Neuron (in vitro differentiated cells): ENCODE measurements around the gene LMNTD2.

Experiments
- H2AFZ ChIP-seq: one replicate; pipeline ENCODE4 v1.6.1; 2013; ENCODE audit warnings: low read depth, mild to moderate bottlenecking, inconsistent platforms, low read length, moderate library complexity
- H3K27me3 ChIP-seq: one replicate; pipeline ENCODE4 v1.6.1; 2013; ENCODE audit warnings: low read length; ENCODE audit not compliant: insufficient read depth
- H3K36me3 ChIP-seq: one replicate; pipeline ENCODE4 v1.6.1; 2013; ENCODE audit warnings: low read length; ENCODE audit not compliant: insufficient read depth
- H3K4me1 ChIP-seq: one replicate; pipeline ENCODE4 v1.6.1; 2013; ENCODE audit warnings: low read length; ENCODE audit not compliant: insufficient read depth
- H3K4me3 ChIP-seq: 2 replicates; pipeline ENCODE4 v1.5.1; 2013; ENCODE audit warnings: mild to moderate bottlenecking, low read length, moderate library complexity
- H3K9me3 ChIP-seq: one replicate; pipeline ENCODE4 v1.6.1; 2013; ENCODE audit warnings: low read length

LMNTD2 gene

GRCh38 chr11:568306-569157 is 8.0 kb upstream of the LMNTD2 start:
- H3K36me3 ChIP-seq: no peaks in the 10 kb centered on the region
- peaks cover 13% of the 10 kb centered on the region for H3K4me1 ChIP-seq
- H3K27me3 ChIP-seq: peaks cover 4% of the 10 kb centered on the region
- no peaks in the 10 kb centered on the region for H3K9me3 ChIP-seq
- H2AFZ ChIP-seq: peak overlapping the region; percentile 72
- peak overlapping the region; percentile 58 for H3K4me3 ChIP-seq

GRCh38 chr11:567629-568292 is 7.2 kb upstream of the LMNTD2 start:
- Histone ChIP-seq H3K4me1 (peaks cover 13% of the 10 kb centered on the region), H3K27me3 (no peaks in the 10 kb centered on the region), H3K9me3 (no peaks in the 10 kb centered on the region), H3K4me3 (peak overlapping the region; percentile 58), H3K36me3 (no peaks in the 10 kb centered on the region), H2AFZ (peak overlapping the region; percentile 72)

DNA sequence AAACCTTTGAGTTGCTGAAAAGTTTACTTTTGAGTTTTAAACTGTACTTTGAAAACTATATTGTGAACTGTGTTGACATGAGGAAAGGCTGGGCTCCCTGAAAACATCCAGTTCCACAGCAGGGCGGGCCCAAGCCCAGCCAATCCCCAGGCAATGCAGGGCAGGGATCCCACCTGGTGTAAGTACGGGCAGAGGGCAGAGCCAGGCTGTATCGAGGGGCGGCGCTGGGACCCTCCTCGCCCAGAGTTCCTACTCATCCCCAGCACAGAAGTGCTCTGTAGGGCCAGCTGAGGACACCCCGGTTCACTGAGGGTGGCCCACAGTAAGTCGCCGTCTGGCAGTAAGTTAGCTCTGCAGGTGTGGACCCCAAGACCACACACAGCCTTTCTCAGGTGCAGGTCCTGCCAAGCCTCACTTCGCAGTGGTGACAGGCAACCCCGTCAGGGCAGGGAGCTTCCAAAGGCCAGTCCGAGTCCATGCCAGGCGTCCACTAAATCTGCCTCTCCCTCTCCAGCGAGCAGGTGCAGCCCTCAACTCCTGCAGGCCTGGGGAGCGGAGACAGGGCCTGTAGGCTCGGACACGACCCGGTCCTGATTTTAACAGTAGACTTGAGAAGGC is 6.6 kb upstream of the LMNTD2 start:
- H3K9me3 ChIP-seq: no peaks in the 10 kb centered on the region

DNA sequence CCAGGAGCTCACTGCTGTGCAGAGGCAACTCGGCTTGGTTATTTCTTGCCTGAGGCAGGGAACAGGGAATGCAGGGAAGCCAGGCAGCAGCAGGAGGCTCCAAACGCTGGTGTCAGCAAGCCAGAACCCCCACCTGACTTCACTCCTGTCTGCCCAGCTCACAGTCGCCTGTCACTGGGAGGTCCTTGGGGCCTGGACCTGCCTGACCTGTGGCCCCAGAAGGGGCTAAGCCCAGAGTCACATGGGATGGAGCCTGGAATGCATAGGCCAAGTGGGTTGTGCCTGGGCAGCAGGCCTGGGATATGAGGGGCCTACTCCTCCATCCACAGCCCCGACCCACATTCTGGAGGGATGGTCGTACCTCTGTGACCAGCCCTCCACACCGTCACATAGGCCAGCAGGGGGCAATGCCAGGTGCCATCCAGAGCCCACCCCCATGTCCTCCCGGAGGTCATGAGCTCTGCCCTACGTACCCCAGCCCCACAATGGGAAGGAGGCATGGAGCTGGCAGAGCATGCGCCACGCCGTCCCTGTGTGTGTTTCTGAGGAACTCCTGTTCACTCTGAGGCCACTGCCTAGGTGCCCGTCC is 5.5 kb upstream of the LMNTD2 start:
- peaks cover 20% of the 10 kb centered on the region for H3K4me1 ChIP-seq
- no peak overlapping the region for H2AFZ ChIP-seq
- no peaks in the 10 kb centered on the region for H3K9me3 ChIP-seq
- H3K36me3 ChIP-seq: no peaks in the 10 kb centered on the region
- no peaks in the 10 kb centered on the region for H3K27me3 ChIP-seq
- H3K4me3 ChIP-seq: no peak overlapping the region

More for the DNA sequence above, 6.6 kb upstream of the LMNTD2 start:
- Histone ChIP-seq H3K4me3 (no peak overlapping the region), H3K27me3 (no peaks in the 10 kb centered on the region), H2AFZ (no peak overlapping the region), H3K36me3 (no peaks in the 10 kb centered on the region), H3K4me1 (peaks cover 13% of the 10 kb centered on the region)

DNA sequence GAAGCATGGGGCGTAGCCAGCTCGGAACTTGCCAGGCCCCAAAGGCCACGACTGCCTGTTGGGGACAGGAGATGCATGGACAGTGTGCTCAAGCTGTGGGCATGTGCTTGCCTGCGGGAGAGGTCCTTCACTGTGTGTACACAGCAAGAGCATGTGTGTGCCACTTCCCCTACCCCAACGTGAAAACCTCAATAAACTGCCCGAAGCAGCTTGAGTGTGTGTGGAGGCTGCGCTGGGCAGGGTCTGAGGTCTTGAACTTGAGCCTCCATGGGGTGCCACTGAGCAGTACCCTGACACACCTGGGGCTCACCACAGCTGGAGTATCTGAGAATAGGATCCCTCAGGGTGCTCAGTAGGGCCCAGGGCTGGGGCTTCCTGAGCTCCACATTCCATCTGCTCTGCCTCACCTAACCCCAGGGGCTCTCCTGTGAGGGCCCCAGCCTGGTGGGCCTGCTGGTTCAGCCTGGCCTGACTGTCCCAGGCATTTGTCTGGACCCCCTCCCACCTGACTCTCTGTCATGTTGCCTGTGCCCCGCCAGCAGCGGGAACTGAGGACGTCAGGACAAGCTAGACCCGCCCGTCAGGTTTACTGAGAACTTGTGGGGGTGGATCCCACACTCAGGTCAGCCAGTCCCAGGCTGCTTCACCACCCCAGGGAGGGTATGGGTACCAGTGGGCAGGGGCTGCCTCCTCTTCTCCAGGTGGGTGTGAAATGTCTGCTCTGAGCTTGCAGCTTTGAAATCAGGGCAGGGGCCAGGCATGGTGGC is 3.5 kb upstream of the LMNTD2 start:
- Histone ChIP-seq H2AFZ (no peak overlapping the region), H3K27me3 (peaks cover 3% of the 10 kb centered on the region), H3K4me1 (peaks cover 25% of the 10 kb centered on the region), H3K4me3 (no peak overlapping the region), H3K9me3 (no peaks in the 10 kb centered on the region), H3K36me3 (no peaks in the 10 kb centered on the region)

DNA sequence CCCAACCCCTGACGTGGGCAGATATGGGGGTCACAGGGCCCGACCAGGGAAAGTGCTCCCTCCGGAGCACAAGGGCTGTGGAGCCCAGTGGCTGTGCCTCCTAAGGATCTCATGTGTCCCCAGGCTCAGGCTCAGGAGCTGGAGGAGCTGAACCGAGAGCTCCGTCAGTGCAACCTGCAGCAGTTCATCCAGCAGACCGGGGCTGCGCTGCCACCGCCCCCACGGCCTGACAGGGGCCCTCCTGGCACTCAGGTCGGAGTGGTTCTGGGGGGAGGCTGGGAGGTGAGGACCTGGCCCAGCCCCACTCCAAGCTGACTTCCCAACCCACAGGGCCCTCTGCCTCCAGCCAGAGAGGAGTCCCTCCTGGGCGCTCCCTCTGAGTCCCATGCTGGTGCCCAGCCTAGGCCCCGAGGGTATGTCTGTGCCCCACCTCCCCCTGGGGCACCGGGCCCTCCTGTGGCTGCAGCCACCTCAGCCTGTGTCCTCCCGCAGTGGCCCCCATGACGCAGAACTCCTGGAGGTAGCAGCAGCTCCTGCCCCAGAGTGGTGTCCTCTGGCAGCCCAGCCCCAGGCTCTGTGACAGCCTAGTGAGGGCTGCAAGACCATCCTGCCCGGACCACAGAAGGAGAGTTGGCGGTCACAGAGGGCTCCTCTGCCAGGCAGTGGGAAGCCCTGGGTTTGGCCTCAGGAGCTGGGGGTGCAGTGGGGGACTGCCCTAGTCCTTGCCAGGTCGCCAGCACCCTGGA is 2.7 kb upstream of the LMNTD2 start:
- H3K9me3 ChIP-seq: peaks cover 1% of the 10 kb centered on the region
- no peaks in the 10 kb centered on the region for H3K36me3 ChIP-seq
- H3K4me3 ChIP-seq: no peak overlapping the region
- H3K27me3 ChIP-seq: peaks cover 10% of the 10 kb centered on the region
- no peak overlapping the region for H2AFZ ChIP-seq
- H3K4me1 ChIP-seq: peaks cover 23% of the 10 kb centered on the region

DNA sequence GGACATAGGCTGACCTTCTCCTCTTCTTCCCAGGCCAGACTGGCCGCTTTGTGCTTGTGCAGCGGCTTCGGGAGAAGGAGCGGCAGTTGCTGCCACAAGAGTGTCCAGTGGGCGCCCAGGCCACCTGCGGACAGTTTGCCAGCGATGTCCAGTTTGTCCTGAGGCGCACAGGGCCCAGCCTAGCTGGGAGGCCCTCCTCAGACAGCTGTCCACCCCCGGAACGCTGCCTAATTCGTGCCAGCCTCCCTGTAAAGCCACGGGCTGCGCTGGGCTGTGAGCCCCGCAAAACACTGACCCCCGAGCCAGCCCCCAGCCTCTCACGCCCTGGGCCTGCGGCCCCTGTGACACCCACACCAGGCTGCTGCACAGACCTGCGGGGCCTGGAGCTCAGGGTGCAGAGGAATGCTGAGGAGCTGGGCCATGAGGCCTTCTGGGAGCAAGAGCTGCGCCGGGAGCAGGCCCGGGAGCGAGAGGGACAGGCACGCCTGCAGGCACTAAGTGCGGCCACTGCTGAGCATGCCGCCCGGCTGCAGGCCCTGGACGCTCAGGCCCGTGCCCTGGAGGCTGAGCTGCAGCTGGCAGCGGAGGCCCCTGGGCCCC is 1.6 kb upstream of the LMNTD2 start:
- H3K4me1 ChIP-seq: peaks cover 15% of the 10 kb centered on the region
- H3K36me3 ChIP-seq: no peaks in the 10 kb centered on the region
- peaks cover 4% of the 10 kb centered on the region for H3K9me3 ChIP-seq
- peak overlapping the region; percentile 58 for H3K4me3 ChIP-seq
- peaks cover 21% of the 10 kb centered on the region for H3K27me3 ChIP-seq
- no peak overlapping the region for H2AFZ ChIP-seq

GRCh38 chr11:561148-562003 is 838 bp upstream of the LMNTD2 start:
- peaks cover 4% of the 10 kb centered on the region for H3K9me3 ChIP-seq
- H3K4me1 ChIP-seq: peaks cover 15% of the 10 kb centered on the region
- no peaks in the 10 kb centered on the region for H3K36me3 ChIP-seq
- H2AFZ ChIP-seq: peak overlapping the region; percentile 46
- peaks cover 29% of the 10 kb centered on the region for H3K27me3 ChIP-seq
- H3K4me3 ChIP-seq: peak overlapping the region; percentile 58

DNA sequence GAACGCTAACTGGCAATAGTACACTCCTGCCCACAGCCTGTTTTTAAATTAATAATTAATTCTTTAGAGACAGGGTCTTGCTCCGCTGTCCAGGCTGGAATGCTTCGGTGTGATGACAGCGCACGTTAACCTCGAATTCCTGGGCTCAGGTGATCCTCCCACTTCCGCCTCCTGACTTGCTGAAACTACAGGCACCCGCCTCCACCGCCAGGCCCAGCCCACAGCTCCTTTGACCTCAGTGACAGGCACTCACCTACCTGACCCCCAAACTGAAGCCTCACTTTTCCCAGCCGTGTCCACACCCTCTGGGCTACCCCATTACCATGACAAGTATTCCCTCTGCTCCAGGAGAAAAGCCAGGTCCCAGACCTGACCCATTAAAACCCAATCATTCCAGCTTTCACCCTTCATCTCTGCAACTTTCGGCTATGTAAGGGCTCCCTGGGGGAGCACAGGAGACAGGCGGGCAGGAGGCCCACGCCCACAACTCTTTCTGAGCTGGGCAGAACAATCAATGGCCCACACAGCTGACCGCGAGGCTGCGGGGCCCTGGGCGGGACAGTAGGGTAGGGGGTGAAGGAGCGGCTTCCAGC is 730 bp downstream of the LMNTD2 start:
- Histone ChIP-seq H2AFZ (peak overlapping the region; percentile 46), H3K4me1 (peaks cover 23% of the 10 kb centered on the region), H3K27me3 (peaks cover 37% of the 10 kb centered on the region), H3K36me3 (no peaks in the 10 kb centered on the region), H3K9me3 (peaks cover 4% of the 10 kb centered on the region), H3K4me3 (peak overlapping the region; percentile 58)

GRCh38 chr11:559020-559620 is 1.4 kb downstream of the LMNTD2 start:
- Histone ChIP-seq H3K36me3 (no peaks in the 10 kb centered on the region), H3K27me3 (peaks cover 37% of the 10 kb centered on the region), H3K9me3 (peaks cover 4% of the 10 kb centered on the region), H3K4me3 (no peak overlapping the region), H2AFZ (no peak overlapping the region), H3K4me1 (peaks cover 28% of the 10 kb centered on the region)
